Chondrocyte (in vitro differentiated cells): ENCODE results near the gene ITPK1. TPM values are rescaled to one million over a fixed set of nuclear protein-coding genes. Genes with fewer than 3 reads are reported as not detected.
"Not testable (repeated sequence)": the region's sequence is repeated elsewhere in the genome, so short reads cannot be mapped to it uniquely, and the experiment has no call there.

ENCODE experiments used
- DNase-seq: peaks from one replicate; pipeline ENCODE4 v3.0.0; 2021; ENCODE audit warnings: mixed read lengths, low spot score
- H3K27ac Mint-ChIP-seq: one replicate; pipeline ENCODE4 v1.8.0; 2021; ENCODE audit warnings: mild to moderate bottlenecking, moderate library complexity, mixed read lengths; ENCODE audit not compliant: unreplicated experiment
- H3K27me3 Mint-ChIP-seq: 2 replicates; pipeline ENCODE4 v1.8.0; 2021; ENCODE audit warnings: low read depth, mixed read lengths
- H3K36me3 Mint-ChIP-seq: 2 replicates; pipeline ENCODE4 v1.8.0; 2021; ENCODE audit warnings: low read depth, mixed read lengths
- H3K4me1 Mint-ChIP-seq: 2 replicates; pipeline ENCODE4 v1.8.0; 2021; ENCODE audit warnings: low read depth, mild to moderate bottlenecking, mixed read lengths
- H3K4me3 Mint-ChIP-seq: one replicate; pipeline ENCODE4 v1.8.0; 2021; ENCODE audit warnings: mild to moderate bottlenecking, moderate library complexity, mixed read lengths; ENCODE audit not compliant: unreplicated experiment
- H3K9me3 Mint-ChIP-seq: 2 replicates; pipeline ENCODE4 v1.8.0; 2021; ENCODE audit warnings: low read depth, mixed read lengths
- CTCF ChIP-seq: fragments of 200-600 bp; sonication (generic); IDR thresholded peaks from 2 replicates; pipeline ENCODE4 v1.5.0; 2021; ENCODE audit warnings: antibody characterized with exemption, mild to moderate bottlenecking, moderate library complexity
- total RNA-seq: library from RNA; stranded (reverse); gene quantifications from 3 replicates; pipeline ENCODE4 v1.2.1, GENCODE V29; 2021

ITPK1 gene
- total RNA-seq, 1 donor from 2014 or later, result 27.7 TPM

- no peak for TF ChIP-seq CTCF
- Mint-ChIP-seq H3K9me3 (no peaks in the 10 kb centered on the region), H3K4me3 (no peak overlapping the region), H3K27me3 (no peaks in the 10 kb centered on the region), H3K27ac (no peak overlapping the region), H3K4me1 (peaks cover 19% of the 10 kb centered on the region), H3K36me3 (no peaks in the 10 kb centered on the region)
- DNase-seq, result no peak
These were observed 48.6 kb downstream of the ITPK1 start for GRCh38 chr14:93067088-93067487.

GRCh38 chr14:93065272-93065730, 50.4 kb downstream of the ITPK1 start:
- Mint-ChIP-seq H3K27ac (no peak overlapping the region), H3K4me3 (no peak overlapping the region), H3K9me3 (no peaks in the 10 kb centered on the region), H3K36me3 (no peaks in the 10 kb centered on the region), H3K4me1 (peaks cover 19% of the 10 kb centered on the region), H3K27me3 (no peaks in the 10 kb centered on the region)
- no peak for DNase-seq
- TF ChIP-seq CTCF, result no peak

GRCh38 chr14:93064411-93065271, 51.1 kb downstream of the ITPK1 start:
- Mint-ChIP-seq H3K27me3 (no peaks in the 10 kb centered on the region), H3K27ac (no peak overlapping the region), H3K4me1 (peaks cover 19% of the 10 kb centered on the region), H3K4me3 (no peak overlapping the region), H3K36me3 (no peaks in the 10 kb centered on the region), H3K9me3 (no peaks in the 10 kb centered on the region)
- no peak for DNase-seq
- no peak for TF ChIP-seq CTCF

- no peak overlapping the region for H3K4me3 Mint-ChIP-seq
- no peak overlapping the region for H3K27ac Mint-ChIP-seq
- H3K27me3 Mint-ChIP-seq, result no peaks in the 10 kb centered on the region
- H3K9me3 Mint-ChIP-seq, result no peaks in the 10 kb centered on the region
- H3K36me3 Mint-ChIP-seq, result no peaks in the 10 kb centered on the region
- no peak for DNase-seq
- no peak for TF ChIP-seq CTCF
- peaks cover 19% of the 10 kb centered on the region for H3K4me1 Mint-ChIP-seq
These were observed 52.3 kb downstream of the ITPK1 start for GRCh38 chr14:93063393-93063792.

- DNase-seq, result no peak
- H3K36me3 Mint-ChIP-seq, result no peaks in the 10 kb centered on the region
- no peak overlapping the region for H3K27ac Mint-ChIP-seq
- no peaks in the 10 kb centered on the region for H3K27me3 Mint-ChIP-seq
- no peaks in the 10 kb centered on the region for H3K9me3 Mint-ChIP-seq
- TF ChIP-seq CTCF, result no peak
- H3K4me3 Mint-ChIP-seq, result no peak overlapping the region
- H3K4me1 Mint-ChIP-seq, result peaks cover 19% of the 10 kb centered on the region
These were observed 52.8 kb downstream of the ITPK1 start for GRCh38 chr14:93062890-93063289.

GRCh38 chr14:93062013-93062412, 53.7 kb downstream of the ITPK1 start:
- DNase-seq, H3K9me3 Mint-ChIP-seq, H3K27me3 Mint-ChIP-seq, H3K36me3 Mint-ChIP-seq, H3K27ac Mint-ChIP-seq, H3K4me3 Mint-ChIP-seq: not testable (repeated sequence)
- H3K4me1 Mint-ChIP-seq, result peaks cover 19% of the 10 kb centered on the region
